ENCODE measurements around the gene SUGCT. TPM values are rescaled to one million over a fixed set of nuclear protein-coding genes. Genes with fewer than 3 reads are reported as not detected.

SUGCT gene
- total RNA-seq, 1 experiment from 2014 or later = 4.6 TPM

DNA sequence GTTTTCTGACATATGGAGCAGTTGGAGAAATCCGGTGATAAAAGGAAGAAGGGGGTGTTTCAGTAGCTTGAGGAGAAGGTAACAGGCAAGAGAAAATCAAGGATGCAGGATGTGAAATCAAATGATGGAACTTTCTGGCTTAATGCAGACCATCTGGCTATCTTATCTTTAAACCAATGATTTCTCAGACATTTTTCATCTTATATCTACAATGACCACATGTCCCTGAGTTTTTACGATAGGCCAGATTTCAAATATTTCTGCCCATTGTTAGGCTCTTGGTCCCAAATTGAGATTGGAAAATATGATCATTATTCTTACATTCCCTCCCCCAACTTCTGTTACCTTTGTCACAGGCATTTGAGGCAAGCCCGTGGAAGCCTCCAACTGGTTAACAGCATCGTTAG lies 486.8 kb downstream of the SUGCT start:
- ChIA-PET CTCF (interaction anchor here (1.3 kb wide), 1 partner anchor 17 kb away, joined by 3 read pairs; no protein-coding TSS in a partner anchor), POLR2A (no interaction called here)
- TF ChIP-seq, protein P1, sequence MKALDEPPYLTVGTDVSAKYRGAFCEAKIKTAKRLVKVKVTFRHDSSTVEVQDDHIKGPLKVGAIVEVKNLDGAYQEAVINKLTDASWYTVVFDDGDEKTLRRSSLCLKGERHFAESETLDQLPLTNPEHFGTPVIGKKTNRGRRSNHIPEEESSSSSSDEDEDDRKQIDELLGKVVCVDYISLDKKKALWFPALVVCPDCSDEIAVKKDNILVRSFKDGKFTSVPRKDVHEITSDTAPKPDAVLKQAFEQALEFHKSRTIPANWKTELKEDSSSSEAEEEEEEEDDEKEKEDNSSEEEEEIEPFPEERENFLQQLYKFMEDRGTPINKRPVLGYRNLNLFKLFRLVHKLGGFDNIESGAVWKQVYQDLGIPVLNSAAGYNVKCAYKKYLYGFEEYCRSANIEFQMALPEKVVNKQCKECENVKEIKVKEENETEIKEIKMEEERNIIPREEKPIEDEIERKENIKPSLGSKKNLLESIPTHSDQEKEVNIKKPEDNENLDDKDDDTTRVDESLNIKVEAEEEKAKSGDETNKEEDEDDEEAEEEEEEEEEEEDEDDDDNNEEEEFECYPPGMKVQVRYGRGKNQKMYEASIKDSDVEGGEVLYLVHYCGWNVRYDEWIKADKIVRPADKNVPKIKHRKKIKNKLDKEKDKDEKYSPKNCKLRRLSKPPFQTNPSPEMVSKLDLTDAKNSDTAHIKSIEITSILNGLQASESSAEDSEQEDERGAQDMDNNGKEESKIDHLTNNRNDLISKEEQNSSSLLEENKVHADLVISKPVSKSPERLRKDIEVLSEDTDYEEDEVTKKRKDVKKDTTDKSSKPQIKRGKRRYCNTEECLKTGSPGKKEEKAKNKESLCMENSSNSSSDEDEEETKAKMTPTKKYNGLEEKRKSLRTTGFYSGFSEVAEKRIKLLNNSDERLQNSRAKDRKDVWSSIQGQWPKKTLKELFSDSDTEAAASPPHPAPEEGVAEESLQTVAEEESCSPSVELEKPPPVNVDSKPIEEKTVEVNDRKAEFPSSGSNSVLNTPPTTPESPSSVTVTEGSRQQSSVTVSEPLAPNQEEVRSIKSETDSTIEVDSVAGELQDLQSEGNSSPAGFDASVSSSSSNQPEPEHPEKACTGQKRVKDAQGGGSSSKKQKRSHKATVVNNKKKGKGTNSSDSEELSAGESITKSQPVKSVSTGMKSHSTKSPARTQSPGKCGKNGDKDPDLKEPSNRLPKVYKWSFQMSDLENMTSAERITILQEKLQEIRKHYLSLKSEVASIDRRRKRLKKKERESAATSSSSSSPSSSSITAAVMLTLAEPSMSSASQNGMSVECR (CRISPR knock-in tag; IDR thresholded peaks at IDR 0.05; ENCODE audit: borderline replicate concordance) = no peak
- no peak for TF ChIP-seq JAZF1 (CRISPR knock-in tag; IDR thresholded peaks at IDR 0.05)
- TF ChIP-seq TP53 (CRISPR knock-in tag; IDR thresholded peaks at IDR 0.05) = no peak
- TF ChIP-seq, protein P2, sequence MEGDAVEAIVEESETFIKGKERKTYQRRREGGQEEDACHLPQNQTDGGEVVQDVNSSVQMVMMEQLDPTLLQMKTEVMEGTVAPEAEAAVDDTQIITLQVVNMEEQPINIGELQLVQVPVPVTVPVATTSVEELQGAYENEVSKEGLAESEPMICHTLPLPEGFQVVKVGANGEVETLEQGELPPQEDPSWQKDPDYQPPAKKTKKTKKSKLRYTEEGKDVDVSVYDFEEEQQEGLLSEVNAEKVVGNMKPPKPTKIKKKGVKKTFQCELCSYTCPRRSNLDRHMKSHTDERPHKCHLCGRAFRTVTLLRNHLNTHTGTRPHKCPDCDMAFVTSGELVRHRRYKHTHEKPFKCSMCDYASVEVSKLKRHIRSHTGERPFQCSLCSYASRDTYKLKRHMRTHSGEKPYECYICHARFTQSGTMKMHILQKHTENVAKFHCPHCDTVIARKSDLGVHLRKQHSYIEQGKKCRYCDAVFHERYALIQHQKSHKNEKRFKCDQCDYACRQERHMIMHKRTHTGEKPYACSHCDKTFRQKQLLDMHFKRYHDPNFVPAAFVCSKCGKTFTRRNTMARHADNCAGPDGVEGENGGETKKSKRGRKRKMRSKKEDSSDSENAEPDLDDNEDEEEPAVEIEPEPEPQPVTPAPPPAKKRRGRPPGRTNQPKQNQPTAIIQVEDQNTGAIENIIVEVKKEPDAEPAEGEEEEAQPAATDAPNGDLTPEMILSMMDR (IDR thresholded peaks at IDR 0.05) = no peak
- TF ChIP-seq, protein P3, sequence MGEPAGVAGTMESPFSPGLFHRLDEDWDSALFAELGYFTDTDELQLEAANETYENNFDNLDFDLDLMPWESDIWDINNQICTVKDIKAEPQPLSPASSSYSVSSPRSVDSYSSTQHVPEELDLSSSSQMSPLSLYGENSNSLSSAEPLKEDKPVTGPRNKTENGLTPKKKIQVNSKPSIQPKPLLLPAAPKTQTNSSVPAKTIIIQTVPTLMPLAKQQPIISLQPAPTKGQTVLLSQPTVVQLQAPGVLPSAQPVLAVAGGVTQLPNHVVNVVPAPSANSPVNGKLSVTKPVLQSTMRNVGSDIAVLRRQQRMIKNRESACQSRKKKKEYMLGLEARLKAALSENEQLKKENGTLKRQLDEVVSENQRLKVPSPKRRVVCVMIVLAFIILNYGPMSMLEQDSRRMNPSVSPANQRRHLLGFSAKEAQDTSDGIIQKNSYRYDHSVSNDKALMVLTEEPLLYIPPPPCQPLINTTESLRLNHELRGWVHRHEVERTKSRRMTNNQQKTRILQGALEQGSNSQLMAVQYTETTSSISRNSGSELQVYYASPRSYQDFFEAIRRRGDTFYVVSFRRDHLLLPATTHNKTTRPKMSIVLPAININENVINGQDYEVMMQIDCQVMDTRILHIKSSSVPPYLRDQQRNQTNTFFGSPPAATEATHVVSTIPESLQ (CRISPR knock-in tag; IDR thresholded peaks at IDR 0.05) = no peak
- Mint-ChIP-seq H3K4me3 (no peak overlapping the region), H3K9me3 (peaks cover under 1% of the 10 kb centered on the region; the same call in 1 of the 2 replicates), H3K36me3 (no peaks in the 10 kb centered on the region), H3K27me3 (ENCODE audit: low read depth) (no peaks in the 10 kb centered on the region), H3K4me1 (no peaks in the 10 kb centered on the region), H3K27ac (no peak overlapping the region)
- DNase-seq (ENCODE audit: low spot score) (no peak), ATAC-seq (no peak)

DNA sequence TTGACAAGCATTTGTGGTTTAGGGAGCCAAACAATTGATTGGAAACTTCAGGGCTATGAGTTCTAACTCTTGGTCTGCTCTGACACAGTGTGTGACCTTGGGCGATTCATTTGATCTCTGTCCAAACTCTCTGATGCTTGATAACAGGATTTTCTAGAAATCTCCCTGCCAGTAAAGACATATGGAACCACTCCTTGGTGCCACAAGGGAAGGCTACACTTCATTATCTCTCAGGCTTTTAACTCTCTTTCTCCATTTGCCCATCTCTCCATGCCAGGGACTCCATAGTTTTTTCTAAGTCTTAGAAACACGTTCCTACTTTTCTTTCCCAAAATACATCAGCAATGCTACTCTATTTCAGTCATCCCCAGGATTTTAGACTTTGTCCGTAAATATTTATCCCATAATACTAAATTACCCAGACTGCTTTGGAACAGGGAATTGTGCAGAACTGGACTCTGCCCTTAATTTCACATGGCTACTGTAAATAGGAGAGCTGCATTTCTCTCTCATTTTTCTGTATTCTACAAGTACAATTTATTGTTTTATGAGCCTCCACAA lies 488.2 kb downstream of the SUGCT start:
- H3K36me3 Mint-ChIP-seq = no peaks in the 10 kb centered on the region
- POLR2A ChIA-PET = no interaction called here
- DNase-seq (ENCODE audit: low spot score) (no peak), ATAC-seq (no peak)
- no peak overlapping the region for H3K4me3 Mint-ChIP-seq
- peaks cover 14% of the 10 kb centered on the region for H3K9me3 Mint-ChIP-seq
- CTCF ChIA-PET = no interaction called here
- H3K27me3 Mint-ChIP-seq (ENCODE audit: low read depth) = no peaks in the 10 kb centered on the region
- no peak overlapping the region for H3K27ac Mint-ChIP-seq
- H3K4me1 Mint-ChIP-seq = no peaks in the 10 kb centered on the region
- no peak for TF ChIP-seq RORB (CRISPR knock-in tag; IDR thresholded peaks at IDR 0.05)
- no peak for TF ChIP-seq OVOL2 (CRISPR knock-in tag; IDR thresholded peaks at IDR 0.05; ENCODE audit: borderline replicate concordance)
- no peak for TF ChIP-seq ZNF671 (CRISPR knock-in tag; IDR thresholded peaks at IDR 0.05)
- TF ChIP-seq, protein P3 (CRISPR knock-in tag; IDR thresholded peaks at IDR 0.05) = no peak
- TF ChIP-seq TEAD4 (CRISPR knock-in tag; IDR thresholded peaks at IDR 0.05) = no peak
- TF ChIP-seq, protein P4, sequence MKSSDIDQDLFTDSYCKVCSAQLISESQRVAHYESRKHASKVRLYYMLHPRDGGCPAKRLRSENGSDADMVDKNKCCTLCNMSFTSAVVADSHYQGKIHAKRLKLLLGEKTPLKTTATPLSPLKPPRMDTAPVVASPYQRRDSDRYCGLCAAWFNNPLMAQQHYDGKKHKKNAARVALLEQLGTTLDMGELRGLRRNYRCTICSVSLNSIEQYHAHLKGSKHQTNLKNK (CRISPR knock-in tag; IDR thresholded peaks at IDR 0.05) = no peak
- TF ChIP-seq ZNF138 (CRISPR knock-in tag; conservative IDR thresholded peaks at IDR 0.05) = no peak
- TF ChIP-seq, protein P5, sequence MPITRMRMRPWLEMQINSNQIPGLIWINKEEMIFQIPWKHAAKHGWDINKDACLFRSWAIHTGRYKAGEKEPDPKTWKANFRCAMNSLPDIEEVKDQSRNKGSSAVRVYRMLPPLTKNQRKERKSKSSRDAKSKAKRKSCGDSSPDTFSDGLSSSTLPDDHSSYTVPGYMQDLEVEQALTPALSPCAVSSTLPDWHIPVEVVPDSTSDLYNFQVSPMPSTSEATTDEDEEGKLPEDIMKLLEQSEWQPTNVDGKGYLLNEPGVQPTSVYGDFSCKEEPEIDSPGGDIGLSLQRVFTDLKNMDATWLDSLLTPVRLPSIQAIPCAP (CRISPR knock-in tag; IDR thresholded peaks at IDR 0.05) = no peak
- TF ChIP-seq ZNF317 (CRISPR knock-in tag; IDR thresholded peaks at IDR 0.05; ENCODE audit: borderline replicate concordance, low read depth) = no peak
- no peak for TF ChIP-seq RELA (CRISPR knock-in tag; IDR thresholded peaks at IDR 0.05; ENCODE audit: borderline replicate concordance)
- TF ChIP-seq, protein P6, sequence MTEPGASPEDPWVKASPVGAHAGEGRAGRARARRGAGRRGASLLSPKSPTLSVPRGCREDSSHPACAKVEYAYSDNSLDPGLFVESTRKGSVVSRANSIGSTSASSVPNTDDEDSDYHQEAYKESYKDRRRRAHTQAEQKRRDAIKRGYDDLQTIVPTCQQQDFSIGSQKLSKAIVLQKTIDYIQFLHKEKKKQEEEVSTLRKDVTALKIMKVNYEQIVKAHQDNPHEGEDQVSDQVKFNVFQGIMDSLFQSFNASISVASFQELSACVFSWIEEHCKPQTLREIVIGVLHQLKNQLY (CRISPR knock-in tag; IDR thresholded peaks at IDR 0.05) = no peak
- no peak for TF ChIP-seq IRF2 (CRISPR knock-in tag; IDR thresholded peaks at IDR 0.05; ENCODE audit: borderline replicate concordance, low read depth)
- TF ChIP-seq, protein P7, sequence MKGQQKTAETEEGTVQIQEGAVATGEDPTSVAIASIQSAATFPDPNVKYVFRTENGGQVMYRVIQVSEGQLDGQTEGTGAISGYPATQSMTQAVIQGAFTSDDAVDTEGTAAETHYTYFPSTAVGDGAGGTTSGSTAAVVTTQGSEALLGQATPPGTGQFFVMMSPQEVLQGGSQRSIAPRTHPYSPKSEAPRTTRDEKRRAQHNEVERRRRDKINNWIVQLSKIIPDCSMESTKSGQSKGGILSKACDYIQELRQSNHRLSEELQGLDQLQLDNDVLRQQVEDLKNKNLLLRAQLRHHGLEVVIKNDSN (CRISPR knock-in tag; IDR thresholded peaks at IDR 0.05) = no peak
